Measurements from ENCODE around the gene AP2A1.

DNA sequence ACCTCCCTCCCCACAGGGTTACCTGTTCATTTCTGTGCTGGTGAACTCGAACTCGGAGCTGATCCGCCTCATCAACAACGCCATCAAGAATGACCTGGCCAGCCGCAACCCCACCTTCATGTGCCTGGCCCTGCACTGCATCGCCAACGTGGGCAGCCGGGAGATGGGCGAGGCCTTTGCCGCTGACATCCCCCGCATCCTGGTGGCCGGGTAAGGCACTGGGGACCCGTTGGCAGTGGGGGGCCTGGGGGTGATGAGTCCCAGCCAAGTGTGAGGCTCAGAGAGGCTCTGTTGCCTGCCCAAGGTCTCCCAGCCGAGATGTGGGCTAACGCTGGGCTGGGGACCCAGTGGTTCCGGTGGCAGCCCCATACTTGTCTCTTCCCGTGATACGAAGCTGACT lies 15.7 kb downstream of the AP2A1 start:
- TF ChIP-seq TFDP1 (CRISPR knock-in tag; IDR thresholded peaks at IDR 0.05; ENCODE audit: borderline replicate concordance) (no peak), ESRRA (CRISPR knock-in tag; IDR thresholded peaks at IDR 0.05; ENCODE audit: low read depth) (no peak), ZNF34 (CRISPR knock-in tag; IDR thresholded peaks at IDR 0.05; ENCODE audit: borderline replicate concordance) (no peak), CEBPB (IDR thresholded peaks at IDR 0.05; ENCODE audit: borderline replicate concordance, low read depth, low read length) (no peak), KDM5A (IDR thresholded peaks at IDR 0.05; ENCODE audit: borderline replicate concordance, low read length) (no peak)
